Uterus (tissue), 4 donors: ENCODE measurements around the gene TCN2. TPM values are rescaled to one million over a fixed set of nuclear protein-coding genes. Genes with fewer than 3 reads are reported as not detected.

Experiments used
- DNase-seq, 2 donors: peaks; one replicate each; pipeline ENCODE4 v3.0.0-alpha.2; 2019 to 2020
- H3K27ac ChIP-seq, 2 donors: fragments of 200-600 bp; sonication (generic); 1 replicate in 1 of 2; 2 replicates in 1 of 2; pipeline ENCODE4 v1.5.1; 2016 to 2018
- H3K27me3 ChIP-seq, 2 donors: fragments of 200-600 bp; sonication (generic); one replicate each; pipeline ENCODE4 v1.5.1; 2018 to 2019; ENCODE audit warnings: control low read depth in 1 of 2
- H3K36me3 ChIP-seq, 2 donors: fragments of 200-600 bp; sonication (generic); one replicate each; pipeline ENCODE4 v1.5.1; 2019; ENCODE audit warnings: control low read depth in 1 of 2
- H3K4me1 ChIP-seq, 2 donors: fragments of 200-600 bp; sonication (generic); one replicate each; pipeline ENCODE4 v1.5.1; 2018 to 2019; ENCODE audit warnings: control low read depth in 1 of 2
- H3K4me3 ChIP-seq, 2 donors: fragments of 200-600 bp; sonication (generic); 1 replicate in 1 of 2; 2 replicates in 1 of 2; pipeline ENCODE4 v1.5.1; 2018 to 2019; ENCODE audit warnings: mild to moderate bottlenecking in 1 of 2
- H3K9me3 ChIP-seq, 2 donors: fragments of 200-600 bp; sonication (generic); one replicate each; pipeline ENCODE4 v1.5.1; 2019; ENCODE audit warnings: control low read depth in 1 of 2
- POLR2A ChIP-seq, 2 donors: fragments of 450-650 bp; IDR thresholded peaks; one replicate each; pipeline ENCODE4 v1.6.1; 2016; ENCODE audit warnings: antibody characterized with exemption in 2 of 2, mild to moderate bottlenecking in 1 of 2, moderate library complexity in 1 of 2
- intact Hi-C: fragments of 100-400 bp; cut with DNase I; formaldehyde crosslinking; loops from one replicate; pipeline ENCODE4 v1.15.1; 2023; ENCODE audit warnings: low total_unique reads
- total RNA-seq, 4 donors: library from RNA; depleted of rRNA in 3 of 4; stranded (reverse); fragments of >200 nt in 3 of 4; gene quantifications; one replicate each; pipeline versions ENCODE4 v1.1.0 to v1.2.4, GENCODE V29; 2014 to 2023
- TF ChIP-seq, protein P1 (sequence below), 4 experiments: fragments of 200-600 bp in 2 of 4; fragments of 450-650 bp in 2 of 4; sonication (generic) in 2 of 4; IDR thresholded peaks; one replicate each; pipeline ENCODE4 v1.5.1; 2016 to 2019; ENCODE audit warnings: antibody characterized with exemption in 4 of 4, mild to moderate bottlenecking in 2 of 4, moderate library complexity in 1 of 4
- donor health status: DM: yes; HTN: yes; CAD: no.

The TCN2 gene
- total RNA-seq, 4 donors from 2014 or later: 21.8 to 44.5 (median 30.3) TPM

GRCh38 chr22:30640361-30640760 is 33.4 kb downstream of the TCN2 start:
- Histone ChIP-seq H3K27me3 (no peaks in the 10 kb centered on the region), H3K4me1 (peaks cover 0 to 10% of the 10 kb centered on the region in 2 donors), H3K36me3 (no peaks in the 10 kb centered on the region), H3K27ac (no peak overlapping the region), H3K9me3 (no peaks in the 10 kb centered on the region), H3K4me3 (no peak overlapping the region)
- intact Hi-C loops: no loop called here
- DNase-seq: no peak
- no peak for TF ChIP-seq POLR2A (IDR thresholded peaks at IDR 0.05)
- TF ChIP-seq, protein P1, sequence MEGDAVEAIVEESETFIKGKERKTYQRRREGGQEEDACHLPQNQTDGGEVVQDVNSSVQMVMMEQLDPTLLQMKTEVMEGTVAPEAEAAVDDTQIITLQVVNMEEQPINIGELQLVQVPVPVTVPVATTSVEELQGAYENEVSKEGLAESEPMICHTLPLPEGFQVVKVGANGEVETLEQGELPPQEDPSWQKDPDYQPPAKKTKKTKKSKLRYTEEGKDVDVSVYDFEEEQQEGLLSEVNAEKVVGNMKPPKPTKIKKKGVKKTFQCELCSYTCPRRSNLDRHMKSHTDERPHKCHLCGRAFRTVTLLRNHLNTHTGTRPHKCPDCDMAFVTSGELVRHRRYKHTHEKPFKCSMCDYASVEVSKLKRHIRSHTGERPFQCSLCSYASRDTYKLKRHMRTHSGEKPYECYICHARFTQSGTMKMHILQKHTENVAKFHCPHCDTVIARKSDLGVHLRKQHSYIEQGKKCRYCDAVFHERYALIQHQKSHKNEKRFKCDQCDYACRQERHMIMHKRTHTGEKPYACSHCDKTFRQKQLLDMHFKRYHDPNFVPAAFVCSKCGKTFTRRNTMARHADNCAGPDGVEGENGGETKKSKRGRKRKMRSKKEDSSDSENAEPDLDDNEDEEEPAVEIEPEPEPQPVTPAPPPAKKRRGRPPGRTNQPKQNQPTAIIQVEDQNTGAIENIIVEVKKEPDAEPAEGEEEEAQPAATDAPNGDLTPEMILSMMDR (IDR thresholded peaks at IDR 0.05): no peak

DNA sequence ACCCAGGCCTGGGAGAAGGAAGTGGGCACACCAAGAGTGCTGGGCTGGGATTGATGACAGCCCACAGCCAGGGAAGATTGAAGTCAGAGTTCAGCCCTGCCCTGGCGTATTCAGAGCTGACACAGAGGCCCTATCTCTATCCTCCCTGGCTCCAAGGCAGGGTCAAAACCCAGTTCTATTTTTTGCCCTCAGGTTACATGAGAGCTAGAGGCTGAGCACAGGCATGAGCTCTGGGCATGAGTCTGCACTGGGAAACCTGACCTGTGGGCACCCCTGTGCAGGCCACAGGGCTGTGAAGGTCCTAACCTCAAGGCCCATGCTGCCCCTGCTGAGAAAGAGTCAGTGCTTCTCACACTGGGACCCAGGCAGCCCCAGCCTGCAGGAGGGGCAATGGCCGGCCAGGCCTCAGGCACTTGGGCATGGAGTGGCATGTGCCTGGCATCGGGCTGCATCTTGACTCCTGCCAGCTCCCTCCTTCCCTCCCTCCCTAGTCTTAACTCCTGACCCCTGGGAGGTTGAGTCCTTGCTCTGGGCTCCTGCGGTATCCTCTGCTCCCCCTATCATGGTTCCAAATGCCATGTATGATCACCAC is 34.0 kb downstream of the TCN2 start:
- TF ChIP-seq POLR2A (IDR thresholded peaks at IDR 0.05): no peak
- TF ChIP-seq, protein P1 (IDR thresholded peaks at IDR 0.05): no peak
- intact Hi-C loops: no loop called here
- no peaks in the 10 kb centered on the region for H3K36me3 ChIP-seq
- H3K27ac ChIP-seq: no peak overlapping the region
- H3K9me3 ChIP-seq: no peaks in the 10 kb centered on the region
- no peaks in the 10 kb centered on the region for H3K27me3 ChIP-seq
- no peak overlapping the region for H3K4me3 ChIP-seq
- DNase-seq: no peak
- peaks cover 0 to 10% of the 10 kb centered on the region in 2 donors for H3K4me1 ChIP-seq

- Histone ChIP-seq H3K36me3 (no peaks in the 10 kb centered on the region), H3K4me1 (no peaks in the 10 kb centered on the region), H3K4me3 (no peak overlapping the region), H3K27me3 (no peaks in the 10 kb centered on the region), H3K9me3 (no peaks in the 10 kb centered on the region), H3K27ac (no peak overlapping the region)
- TF ChIP-seq, protein P1 (IDR thresholded peaks at IDR 0.05): no peak
- TF ChIP-seq POLR2A (IDR thresholded peaks at IDR 0.05): no peak
- DNase-seq: no peak
- intact Hi-C loops: no loop called here
Measured at GRCh38 chr22:30643055-30643875, 36.3 kb downstream of the TCN2 start.

GRCh38 chr22:30646518-30647160 is 39.7 kb downstream of the TCN2 start:
- Histone ChIP-seq H3K36me3 (no peaks in the 10 kb centered on the region), H3K4me3 (no peak overlapping the region), H3K27ac (no peak overlapping the region), H3K4me1 (no peaks in the 10 kb centered on the region), H3K27me3 (no peaks in the 10 kb centered on the region), H3K9me3 (no peaks in the 10 kb centered on the region)
- TF ChIP-seq, protein P1 (IDR thresholded peaks at IDR 0.05): no peak
- TF ChIP-seq POLR2A (IDR thresholded peaks at IDR 0.05): no peak
- intact Hi-C loops: no loop called here
- DNase-seq: no peak

GRCh38 chr22:30647536-30647935 is 40.6 kb downstream of the TCN2 start:
- no peaks in the 10 kb centered on the region for H3K9me3 ChIP-seq
- H3K27me3 ChIP-seq: no peaks in the 10 kb centered on the region
- no peaks in the 10 kb centered on the region for H3K36me3 ChIP-seq
- TF ChIP-seq POLR2A (IDR thresholded peaks at IDR 0.05): no peak
- TF ChIP-seq, protein P1 (IDR thresholded peaks at IDR 0.05): no peak
- no peak overlapping the region for H3K4me3 ChIP-seq
- no peak for DNase-seq
- H3K27ac ChIP-seq: no peak overlapping the region
- no peaks in the 10 kb centered on the region for H3K4me1 ChIP-seq
- intact Hi-C loops: no loop called here
